HFF-Myc (cell line): ENCODE results near the gene ZNF142.

Experiments used
- DNase-seq: peaks from one replicate; pipeline ENCODE4 v3.0.0-alpha.2; 2011; ENCODE audit warnings: low read depth; ENCODE audit errors: extremely low read depth
- H3K4me3 ChIP-seq: replicated peaks from 2 replicates; pipeline ENCODE4 v1.5.1; 2011; ENCODE audit warnings: low read depth, mild to moderate bottlenecking, control low read depth, low read length
- TF ChIP-seq, protein P1 (sequence below): IDR thresholded peaks from 2 replicates; pipeline ENCODE4 v1.5.1; 2012; ENCODE audit warnings: mild to moderate bottlenecking, low read depth, low read length, control low read depth; ENCODE audit errors: missing control alignments

ZNF142 gene

GRCh38 chr2:218642121-218642656 lies 17.2 kb downstream of the ZNF142 start:
- no peak for DNase-seq
- H3K4me3 ChIP-seq: no peak overlapping the region
- TF ChIP-seq, protein P1, sequence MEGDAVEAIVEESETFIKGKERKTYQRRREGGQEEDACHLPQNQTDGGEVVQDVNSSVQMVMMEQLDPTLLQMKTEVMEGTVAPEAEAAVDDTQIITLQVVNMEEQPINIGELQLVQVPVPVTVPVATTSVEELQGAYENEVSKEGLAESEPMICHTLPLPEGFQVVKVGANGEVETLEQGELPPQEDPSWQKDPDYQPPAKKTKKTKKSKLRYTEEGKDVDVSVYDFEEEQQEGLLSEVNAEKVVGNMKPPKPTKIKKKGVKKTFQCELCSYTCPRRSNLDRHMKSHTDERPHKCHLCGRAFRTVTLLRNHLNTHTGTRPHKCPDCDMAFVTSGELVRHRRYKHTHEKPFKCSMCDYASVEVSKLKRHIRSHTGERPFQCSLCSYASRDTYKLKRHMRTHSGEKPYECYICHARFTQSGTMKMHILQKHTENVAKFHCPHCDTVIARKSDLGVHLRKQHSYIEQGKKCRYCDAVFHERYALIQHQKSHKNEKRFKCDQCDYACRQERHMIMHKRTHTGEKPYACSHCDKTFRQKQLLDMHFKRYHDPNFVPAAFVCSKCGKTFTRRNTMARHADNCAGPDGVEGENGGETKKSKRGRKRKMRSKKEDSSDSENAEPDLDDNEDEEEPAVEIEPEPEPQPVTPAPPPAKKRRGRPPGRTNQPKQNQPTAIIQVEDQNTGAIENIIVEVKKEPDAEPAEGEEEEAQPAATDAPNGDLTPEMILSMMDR: no peak

GRCh38 chr2:218638372-218638771 lies 21.1 kb downstream of the ZNF142 start:
- TF ChIP-seq, protein P1: no peak
- H3K4me3 ChIP-seq: no peak overlapping the region
- DNase-seq: no peak

DNA sequence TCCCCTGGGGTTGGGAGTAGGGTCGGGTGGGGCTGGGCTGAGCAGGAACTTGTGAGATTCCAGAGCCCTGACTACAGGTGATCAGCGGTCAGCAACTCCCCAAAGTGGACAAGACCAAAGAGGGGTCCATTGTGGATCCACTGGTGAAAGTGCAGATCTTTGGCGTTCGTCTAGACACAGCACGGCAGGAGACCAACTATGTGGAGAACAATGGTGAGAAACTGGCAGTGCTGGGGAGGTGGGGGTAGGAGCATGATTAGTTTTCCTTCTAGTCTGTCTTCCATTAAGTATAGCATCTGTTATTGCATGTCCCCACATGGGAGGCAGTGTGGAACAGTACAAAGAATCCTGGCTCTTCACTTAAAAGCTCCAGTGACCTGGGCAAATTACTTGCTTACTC lies 23.7 kb downstream of the ZNF142 start:
- no peak overlapping the region for H3K4me3 ChIP-seq
- TF ChIP-seq, protein P1: no peak
- no peak for DNase-seq

- DNase-seq: no peak
- no peak overlapping the region for H3K4me3 ChIP-seq
- TF ChIP-seq, protein P1: no peak
Measured at GRCh38 chr2:218631837-218632236, 27.6 kb downstream of the ZNF142 start.

GRCh38 chr2:218627939-218628338 lies 31.5 kb downstream of the ZNF142 start:
- TF ChIP-seq, protein P1: no peak
- no peak for DNase-seq

DNA sequence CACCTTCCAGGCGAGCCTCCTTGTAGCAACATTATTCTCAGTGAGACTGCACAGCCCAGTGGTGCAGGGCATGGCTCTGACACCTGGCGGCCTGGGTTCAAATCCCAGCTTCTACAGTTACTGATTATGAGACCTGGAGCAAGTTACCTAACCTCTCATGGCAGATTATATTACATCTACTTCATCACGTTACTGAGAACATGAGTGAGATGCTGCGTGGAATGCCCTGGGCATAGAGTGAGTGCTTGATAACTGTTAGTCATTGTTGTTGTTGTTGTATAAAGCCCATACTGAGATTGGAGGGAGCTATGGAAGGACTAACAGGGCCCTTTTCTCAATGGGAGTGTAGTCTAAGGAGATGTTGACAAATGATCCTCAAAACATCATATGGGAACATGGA lies 33.1 kb downstream of the ZNF142 start:
- TF ChIP-seq, protein P1: no peak
- no peak for DNase-seq
- no peak overlapping the region for H3K4me3 ChIP-seq

More at GRCh38 chr2:218627939-218628338, 31.5 kb downstream of the ZNF142 start:
- H3K4me3 ChIP-seq: no peak overlapping the region

DNA sequence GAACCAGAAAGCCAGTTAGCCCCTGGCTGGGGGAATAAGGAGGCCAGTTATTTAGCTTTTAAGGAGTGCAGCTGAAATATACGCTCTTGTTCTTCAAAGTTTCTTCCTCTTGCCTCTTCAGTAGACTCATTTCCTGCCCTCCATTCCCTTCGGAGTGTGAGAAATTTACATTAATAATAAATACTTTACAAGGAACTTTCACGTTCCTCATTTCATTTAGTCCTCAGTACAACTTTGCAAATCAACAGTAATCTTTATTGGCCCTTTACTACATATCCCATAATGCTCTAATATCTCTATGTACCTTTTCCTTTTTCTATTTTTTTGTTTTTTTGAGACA lies 36.1 kb downstream of the ZNF142 start:
- H3K4me3 ChIP-seq: no peak overlapping the region
- DNase-seq: no peak
- TF ChIP-seq, protein P1: no peak
